ENCODE data around the gene LMTK3. TPM values are rescaled to one million over a fixed set of nuclear protein-coding genes. Genes with fewer than 3 reads are reported as not detected.

The LMTK3 gene
- polyA plus RNA-seq, 1 of the 3 experiments (the other 2 are of a cell fraction) = 3.2 TPM

GRCh38 chr19:48512504-48513288 lies 1.1 kb upstream of the LMTK3 start:
- ChIA-PET POLR2A (no interaction called here), CTCF (interaction anchor here (1.0 to 8.8 kb wide), 2 partner anchors 74 to 77 kb away, joined by 3 to 142 read pairs; no protein-coding TSS in a partner anchor)
- Histone ChIP-seq H3K79me2 (ENCODE audit: insufficient read depth) (no peaks in the 10 kb centered on the region), H3K9me3 (no peaks in the 10 kb centered on the region), H3K4me2 (peak overlapping the region; percentile 88), H3K4me1 (ENCODE audit: control insufficient read depth in 1 of 2, insufficient read depth in 2 of 2, low read depth in 1 of 2, low read length in 1 of 2) (peaks cover 0 to 22% of the 10 kb centered on the region in 2 experiments; a peak in 1 of 4 replicates), H3F3A (replicated peaks; ENCODE audit: insufficient read depth) (peaks cover 11% of the 10 kb centered on the region), H4K20me1 (ENCODE audit: insufficient read depth) (no peaks in the 10 kb centered on the region), H3K27me3 (ENCODE audit: insufficient read depth) (no peaks in the 10 kb centered on the region), H3K36me3 (replicated peaks in 1 of 2; ENCODE audit: control insufficient read depth in 1 of 2, insufficient read depth in 2 of 2, low read length in 1 of 2) (no peaks in the 10 kb centered on the region), H3K9ac (no peak overlapping the region), H3K9me2 (no peaks in the 10 kb centered on the region), H3K4me3 (ENCODE audit: low read depth in 2 of 2, low read length in 1 of 2) (peak overlapping the region; percentile 58 to 72), H3K27ac (ENCODE audit: low read depth in 2 of 2, low read length in 1 of 2) (no peak overlapping the region), H2AFZ (ENCODE audit: low read depth) (0 out of 2 replicates have a peak overlapping the region, but pooled peaks have one; percentile 61)
- TF ChIP-seq, protein P1, sequence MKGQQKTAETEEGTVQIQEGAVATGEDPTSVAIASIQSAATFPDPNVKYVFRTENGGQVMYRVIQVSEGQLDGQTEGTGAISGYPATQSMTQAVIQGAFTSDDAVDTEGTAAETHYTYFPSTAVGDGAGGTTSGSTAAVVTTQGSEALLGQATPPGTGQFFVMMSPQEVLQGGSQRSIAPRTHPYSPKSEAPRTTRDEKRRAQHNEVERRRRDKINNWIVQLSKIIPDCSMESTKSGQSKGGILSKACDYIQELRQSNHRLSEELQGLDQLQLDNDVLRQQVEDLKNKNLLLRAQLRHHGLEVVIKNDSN (IDR thresholded peaks at IDR 0.05; ENCODE audit: borderline replicate concordance, low read depth) = no peak
- TF ChIP-seq SMC3 (IDR thresholded peaks at IDR 0.05; ENCODE audit: low read depth, low read length) (no peak), EP300 (IDR thresholded peaks at IDR 0.05; ENCODE audit: borderline replicate concordance in 1 of 2, low read depth in 1 of 2, low read length in 1 of 2) (no peak), JUND (IDR thresholded peaks at IDR 0.05) (no peak), YY1 (IDR thresholded peaks at IDR 0.05; ENCODE audit: low read depth) (no peak), CTCF (IDR thresholded peaks at IDR 0.05) (no peak), TCF12 (IDR thresholded peaks at IDR 0.05) (no peak), NFIC (IDR thresholded peaks at IDR 0.05; ENCODE audit: borderline replicate concordance) (no peak), FOSL2 (IDR thresholded peaks at IDR 0.05; ENCODE audit: borderline replicate concordance, low read depth) (no peak), EZH2phosphoT487 (IDR thresholded peaks at IDR 0.05; ENCODE audit: borderline replicate concordance, low read depth) (no peak), FOXJ3 (CRISPR knock-in tag; IDR thresholded peaks at IDR 0.05) (no peak), SIN3A (IDR thresholded peaks at IDR 0.05; ENCODE audit: borderline replicate concordance, low read depth, low read length) (no peak), REST (IDR thresholded peaks at IDR 0.05; ENCODE audit: low read depth, low read length) (no peak), FOXM1 (IDR thresholded peaks at IDR 0.05; ENCODE audit: low read depth) (no peak), RXRA (IDR thresholded peaks at IDR 0.05; ENCODE audit: borderline replicate concordance, low read depth) (no peak)
- no peak for DNase-seq
- WGBS (ENCODE audit: low lambda C conversion rate) = 67% methylated on average over 19 of the region's 19 CpGs

All from SK-N-SH (cell line).